ENCODE data around the gene TMEM59L. TPM values are rescaled to one million over a fixed set of nuclear protein-coding genes. Genes with fewer than 3 reads are reported as not detected.

Gene TMEM59L
- total and polyA plus RNA-seq, 10 of the 15 experiments (the other 5 are each of a cell fraction or from before 2014, with no cell fraction given), result 0.06 TPM; not detected in 9

DNA sequence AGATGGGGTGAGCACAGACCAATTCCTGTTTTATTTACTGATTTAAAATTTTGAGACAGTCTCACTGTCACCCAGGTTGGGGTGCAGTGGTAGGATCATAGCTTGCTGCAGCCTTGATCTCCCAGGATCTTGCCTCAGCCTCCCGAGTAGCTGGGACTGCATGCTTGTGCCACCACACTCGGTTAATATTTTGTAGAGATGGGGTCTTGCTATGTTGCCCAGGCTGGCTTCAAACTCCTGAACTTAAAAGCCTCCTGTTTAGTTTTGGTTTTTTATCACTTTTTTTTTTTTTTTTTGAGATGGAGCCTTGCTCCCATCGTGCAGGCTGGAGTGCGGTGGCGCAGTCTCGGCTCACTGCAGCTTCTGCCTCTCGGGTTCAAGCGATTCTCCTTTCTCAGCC is 36.3 kb upstream of the TMEM59L start:
- peaks cover 11% of the 10 kb centered on the region; the same call in 1 of the 2 replicates for H3K4me1 ChIP-seq (ENCODE audit: control insufficient read depth, insufficient read depth, low read length)
- in situ Hi-C loops (cut with MboI) (no loop called here), intact Hi-C loops (cut with micrococcal nuclease; ENCODE audit: unreplicated experiment) (no loop called here)
- CTCF ChIA-PET, result interaction anchor here (1.2 to 1.5 kb wide), 2 partner anchors 10 to 12 kb away, joined by 3 to 4 read pairs; no protein-coding TSS in a partner anchor
- H3K9ac ChIP-seq (ENCODE audit: control insufficient read depth, insufficient read depth, low read length), result no peak overlapping the region
- no peak overlapping the region for H3K4me2 ChIP-seq (ENCODE audit: control insufficient read depth, insufficient read depth)
- H3K9me3 ChIP-seq (replicated peaks; ENCODE audit: control insufficient read depth, insufficient read depth, low read length), result no peaks in the 10 kb centered on the region
- RAD21 ChIA-PET (ENCODE audit: unreplicated experiment), result no interaction called here
- 95% methylated on average over 4 of the region's 8 CpGs for WGBS (ENCODE audit: insufficient coverage, insufficient replicate concordance, low lambda C conversion rate, missing lambda C conversion rate)
- H3K79me2 ChIP-seq (ENCODE audit: control insufficient read depth, insufficient read depth, low read length), result peaks cover 21% of the 10 kb centered on the region
- TF ChIP-seq MEF2A (IDR thresholded peaks at IDR 0.05; ENCODE audit: insufficient read depth, low read depth, low read length), result no peak
- TF ChIP-seq, protein P1, sequence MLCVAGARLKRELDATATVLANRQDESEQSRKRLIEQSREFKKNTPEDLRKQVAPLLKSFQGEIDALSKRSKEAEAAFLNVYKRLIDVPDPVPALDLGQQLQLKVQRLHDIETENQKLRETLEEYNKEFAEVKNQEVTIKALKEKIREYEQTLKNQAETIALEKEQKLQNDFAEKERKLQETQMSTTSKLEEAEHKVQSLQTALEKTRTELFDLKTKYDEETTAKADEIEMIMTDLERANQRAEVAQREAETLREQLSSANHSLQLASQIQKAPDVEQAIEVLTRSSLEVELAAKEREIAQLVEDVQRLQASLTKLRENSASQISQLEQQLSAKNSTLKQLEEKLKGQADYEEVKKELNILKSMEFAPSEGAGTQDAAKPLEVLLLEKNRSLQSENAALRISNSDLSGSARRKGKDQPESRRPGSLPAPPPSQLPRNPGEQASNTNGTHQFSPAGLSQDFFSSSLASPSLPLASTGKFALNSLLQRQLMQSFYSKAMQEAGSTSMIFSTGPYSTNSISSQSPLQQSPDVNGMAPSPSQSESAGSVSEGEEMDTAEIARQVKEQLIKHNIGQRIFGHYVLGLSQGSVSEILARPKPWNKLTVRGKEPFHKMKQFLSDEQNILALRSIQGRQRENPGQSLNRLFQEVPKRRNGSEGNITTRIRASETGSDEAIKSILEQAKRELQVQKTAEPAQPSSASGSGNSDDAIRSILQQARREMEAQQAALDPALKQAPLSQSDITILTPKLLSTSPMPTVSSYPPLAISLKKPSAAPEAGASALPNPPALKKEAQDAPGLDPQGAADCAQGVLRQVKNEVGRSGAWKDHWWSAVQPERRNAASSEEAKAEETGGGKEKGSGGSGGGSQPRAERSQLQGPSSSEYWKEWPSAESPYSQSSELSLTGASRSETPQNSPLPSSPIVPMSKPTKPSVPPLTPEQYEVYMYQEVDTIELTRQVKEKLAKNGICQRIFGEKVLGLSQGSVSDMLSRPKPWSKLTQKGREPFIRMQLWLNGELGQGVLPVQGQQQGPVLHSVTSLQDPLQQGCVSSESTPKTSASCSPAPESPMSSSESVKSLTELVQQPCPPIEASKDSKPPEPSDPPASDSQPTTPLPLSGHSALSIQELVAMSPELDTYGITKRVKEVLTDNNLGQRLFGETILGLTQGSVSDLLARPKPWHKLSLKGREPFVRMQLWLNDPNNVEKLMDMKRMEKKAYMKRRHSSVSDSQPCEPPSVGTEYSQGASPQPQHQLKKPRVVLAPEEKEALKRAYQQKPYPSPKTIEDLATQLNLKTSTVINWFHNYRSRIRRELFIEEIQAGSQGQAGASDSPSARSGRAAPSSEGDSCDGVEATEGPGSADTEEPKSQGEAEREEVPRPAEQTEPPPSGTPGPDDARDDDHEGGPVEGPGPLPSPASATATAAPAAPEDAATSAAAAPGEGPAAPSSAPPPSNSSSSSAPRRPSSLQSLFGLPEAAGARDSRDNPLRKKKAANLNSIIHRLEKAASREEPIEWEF (IDR thresholded peaks at IDR 0.05; ENCODE audit: insufficient replicate concordance, low read depth, low read length), result no peak
- no peak for TF ChIP-seq ZBED1 (IDR thresholded peaks at IDR 0.05; ENCODE audit: borderline replicate concordance)
- TF ChIP-seq JUND (IDR thresholded peaks at IDR 0.05; ENCODE audit: low read depth, low read length), result no peak
- TF ChIP-seq BHLHE40 (IDR thresholded peaks at IDR 0.05; ENCODE audit: borderline replicate concordance in 1 of 2, low read depth in 2 of 2, low read length in 1 of 2), result no peak
- TF ChIP-seq NFYA (IDR thresholded peaks at IDR 0.05; ENCODE audit: borderline replicate concordance, low read depth, low read length), result no peak
- H3K27me3 ChIP-seq (replicated peaks in 1 of 2; ENCODE audit: control insufficient read depth in 2 of 2, insufficient read depth in 2 of 2, low read length in 1 of 2), result no peaks in the 10 kb centered on the region
- FAIRE-seq (no peak), ATAC-seq (no peak), DNase-seq (ENCODE audit: low read depth, low spot score) (no peak)
- H3K27ac ChIP-seq (ENCODE audit: control insufficient read depth, insufficient read depth), result no peak overlapping the region
- SMC1A ChIA-PET (ENCODE audit: uncharacterized antibody, unreplicated experiment), result interaction anchor here (1.1 to 1.5 kb wide), 2 partner anchors 10 to 13 kb away, joined by 3 to 5 read pairs; partner anchors contain the start of gene REX1BD
- no peak overlapping the region for H3K4me3 ChIP-seq
- peaks cover 8% of the 10 kb centered on the region; the same call in 1 of the 2 replicates for H4K20me1 ChIP-seq (ENCODE audit: control insufficient read depth, insufficient read depth)
- no TSS peak for BruUV-seq (replicated peaks)
- peaks cover 11 to 21% of the 10 kb centered on the region in 2 experiments; a peak in 3 of 4 replicates for H3K36me3 ChIP-seq (ENCODE audit: control insufficient read depth in 2 of 2, insufficient read depth in 2 of 2, low read length in 1 of 2)
- H2AFZ ChIP-seq (ENCODE audit: control insufficient read depth, low read depth, low read length), result no peak overlapping the region
- POLR2A ChIA-PET, result interaction anchor here (1.5 kb wide), 2 partner anchors 10 to 19 kb away, joined by 3 read pairs; partner anchors contain the start of gene KXD1
